GM15510 (cell line): ENCODE data around the gene GPX3.

Source experiments
- POLR2A ChIP-seq: IDR thresholded peaks from 3 replicates; pipeline ENCODE4 v1.6.1; 2011; ENCODE audit warnings: borderline replicate concordance; ENCODE audit not compliant: insufficient read length; ENCODE audit errors: extremely low read depth

The GPX3 gene, protein sequence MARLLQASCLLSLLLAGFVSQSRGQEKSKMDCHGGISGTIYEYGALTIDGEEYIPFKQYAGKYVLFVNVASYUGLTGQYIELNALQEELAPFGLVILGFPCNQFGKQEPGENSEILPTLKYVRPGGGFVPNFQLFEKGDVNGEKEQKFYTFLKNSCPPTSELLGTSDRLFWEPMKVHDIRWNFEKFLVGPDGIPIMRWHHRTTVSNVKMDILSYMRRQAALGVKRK

DNA sequence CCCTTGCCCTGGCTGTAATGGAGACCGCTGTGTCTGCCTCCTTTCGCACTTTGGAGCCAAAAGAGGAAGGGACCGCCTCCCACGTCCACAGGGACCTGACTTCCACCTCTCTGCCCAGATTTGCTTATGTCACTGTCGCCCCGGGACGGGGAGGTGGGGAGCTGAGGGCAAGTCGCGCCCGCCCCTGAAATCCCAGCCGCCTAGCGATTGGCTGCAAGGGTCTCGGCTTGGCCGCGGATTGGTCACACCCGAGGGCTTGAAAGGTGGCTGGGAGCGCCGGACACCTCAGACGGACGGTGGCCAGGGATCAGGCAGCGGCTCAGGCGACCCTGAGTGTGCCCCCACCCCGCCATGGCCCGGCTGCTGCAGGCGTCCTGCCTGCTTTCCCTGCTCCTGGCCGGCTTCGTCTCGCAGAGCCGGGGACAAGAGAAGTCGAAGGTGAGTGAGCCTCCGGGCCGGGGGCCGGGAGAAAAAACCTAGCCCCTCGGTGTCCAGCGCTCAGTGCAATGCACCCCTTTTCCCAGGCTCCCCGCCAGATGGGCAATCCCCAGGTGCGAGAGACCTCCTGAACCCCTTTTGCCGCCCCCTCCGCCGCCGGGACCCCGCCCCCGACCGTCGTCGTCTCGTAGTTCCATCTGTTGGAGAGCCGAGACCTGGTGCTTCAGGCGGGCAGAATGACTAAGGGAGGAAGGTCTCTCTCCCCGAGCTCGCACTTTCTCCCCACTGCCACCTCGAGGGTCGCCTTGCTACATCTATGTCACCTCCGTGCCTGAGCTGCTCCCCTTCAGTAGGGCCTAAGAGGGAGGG, at the start of gene GPX3:
Gene GPX3, plus strand, starts transcription at position 288 of the 807 bp plus-strand sequence. Its CDS starts 64 bp downstream, at position 352.
- no peak for TF ChIP-seq POLR2A

DNA sequence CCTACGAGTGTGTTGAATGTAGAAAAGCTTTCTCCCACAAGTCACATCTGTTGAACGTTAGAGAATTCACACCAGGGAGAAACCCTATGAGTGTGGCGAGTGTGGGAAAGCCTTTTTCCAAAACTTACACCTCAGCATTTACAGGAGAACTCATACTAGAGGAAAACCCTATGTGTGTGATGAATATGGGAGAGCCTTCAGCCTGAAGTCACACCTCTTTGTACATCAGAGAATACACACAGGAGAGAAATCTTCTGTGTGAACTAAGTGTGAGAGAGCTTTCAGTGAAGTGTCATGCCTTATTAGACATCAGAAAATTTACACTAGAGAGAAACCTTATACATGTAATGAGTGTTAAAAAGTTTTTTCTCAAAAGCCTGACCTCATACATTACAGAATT, 41.8 kb upstream of the GPX3 start:
- TF ChIP-seq POLR2A = no peak

DNA sequence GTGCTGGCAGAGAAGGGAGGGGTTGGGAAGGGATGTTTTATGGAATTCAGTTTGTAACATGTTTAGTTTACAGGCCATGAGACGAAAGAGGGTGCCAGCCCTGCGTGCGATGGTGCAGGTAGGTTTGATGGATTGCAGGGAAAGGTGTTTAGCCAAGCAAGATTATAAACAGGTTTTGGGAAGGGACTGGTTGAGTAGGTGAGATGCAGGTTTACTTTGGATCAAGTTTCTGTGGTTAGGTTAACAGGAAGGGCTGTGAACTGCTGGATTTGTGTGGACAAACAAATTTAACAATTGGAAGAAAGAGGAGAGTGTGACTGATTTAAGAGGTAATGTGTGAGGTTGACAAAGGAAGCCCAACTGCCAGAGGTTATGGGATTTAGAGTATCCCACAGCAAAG, 32.6 kb upstream of the GPX3 start:
- no peak for TF ChIP-seq POLR2A

DNA sequence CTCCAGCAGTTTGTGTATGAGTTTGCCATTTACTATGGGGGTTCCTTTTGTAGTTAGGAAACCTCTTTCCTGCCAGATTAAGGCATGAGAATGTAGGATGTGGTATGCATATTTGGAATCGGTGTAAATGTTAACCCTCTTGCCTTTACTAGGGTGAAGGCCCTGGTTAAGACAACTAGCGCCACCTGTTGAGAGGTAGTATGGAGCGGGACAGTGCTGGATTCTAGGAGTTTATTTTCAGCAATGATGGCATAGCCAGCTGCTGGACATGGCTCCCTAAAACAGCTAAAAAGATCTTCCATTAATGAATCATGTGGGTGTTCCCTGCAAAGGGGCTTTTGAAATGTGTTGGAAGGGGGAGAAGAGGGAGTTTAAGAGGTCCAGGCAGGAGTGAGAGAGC, 30.7 kb upstream of the GPX3 start:
- TF ChIP-seq POLR2A = no peak

DNA sequence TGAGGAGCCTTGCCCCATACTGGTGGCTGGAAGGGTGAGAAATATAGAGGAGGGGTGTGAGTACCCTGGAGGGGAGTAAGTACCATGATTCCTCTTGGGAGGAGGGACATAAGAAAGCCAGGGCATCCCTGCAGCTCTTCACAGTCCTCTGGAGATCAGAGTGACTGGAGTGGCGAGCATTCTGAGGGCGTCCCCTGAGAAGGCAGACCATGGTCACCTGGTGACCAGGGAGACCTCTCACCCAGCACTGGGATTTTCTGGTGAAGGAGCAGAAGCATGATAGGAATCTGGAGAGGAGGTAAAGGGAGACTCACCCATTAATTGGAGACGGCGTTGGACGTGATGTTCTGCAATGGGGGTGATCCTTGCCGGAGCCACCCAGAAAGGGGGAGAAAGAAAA, 27.7 kb upstream of the GPX3 start:
- no peak for TF ChIP-seq POLR2A

DNA sequence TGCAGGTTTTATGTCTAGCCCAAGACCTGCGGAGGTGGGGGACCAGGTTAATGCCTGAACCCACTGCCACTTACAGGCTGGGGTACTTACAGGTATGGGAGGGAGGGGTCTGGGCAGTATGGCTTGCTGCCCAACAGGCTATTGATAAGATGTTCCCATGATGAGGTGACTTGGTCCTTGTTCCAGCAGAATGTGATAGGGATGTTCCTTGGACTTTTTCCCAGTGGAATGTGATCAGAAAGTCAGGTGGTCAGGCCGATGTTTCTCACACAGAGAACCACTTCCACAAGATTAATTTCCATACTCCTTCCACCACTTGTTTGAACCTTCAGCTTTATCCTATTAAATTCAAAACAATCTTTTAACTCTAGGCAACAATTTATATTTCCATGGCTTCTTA, 27.0 kb upstream of the GPX3 start:
- no peak for TF ChIP-seq POLR2A

DNA sequence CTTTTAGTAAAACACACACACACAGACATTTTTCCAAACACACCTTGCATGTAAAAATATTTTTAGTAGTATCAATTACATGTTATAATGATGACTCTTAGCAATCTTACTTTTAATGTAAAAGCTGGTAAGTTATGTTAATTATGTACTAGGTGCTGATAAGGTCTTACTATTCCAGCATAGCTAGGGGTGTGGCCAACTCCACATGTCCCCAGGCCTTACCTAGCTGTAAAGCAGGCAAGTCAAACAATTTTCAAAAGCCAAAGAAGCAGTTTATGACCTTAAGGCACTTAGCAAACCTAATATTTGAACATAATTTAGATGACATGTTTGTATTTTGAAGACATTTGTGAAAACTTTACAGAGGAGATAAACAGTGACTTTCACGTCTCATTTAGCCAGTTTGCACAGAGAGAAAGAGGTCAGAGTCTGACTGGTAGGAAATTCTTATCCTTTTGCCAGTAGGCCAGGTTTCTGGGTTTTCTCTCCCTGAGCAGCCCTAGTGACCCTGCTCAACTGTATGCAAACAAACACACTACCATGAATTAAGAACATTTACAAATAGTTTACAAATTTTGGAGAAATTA, 26.5 kb upstream of the GPX3 start:
- TF ChIP-seq POLR2A = no peak

DNA sequence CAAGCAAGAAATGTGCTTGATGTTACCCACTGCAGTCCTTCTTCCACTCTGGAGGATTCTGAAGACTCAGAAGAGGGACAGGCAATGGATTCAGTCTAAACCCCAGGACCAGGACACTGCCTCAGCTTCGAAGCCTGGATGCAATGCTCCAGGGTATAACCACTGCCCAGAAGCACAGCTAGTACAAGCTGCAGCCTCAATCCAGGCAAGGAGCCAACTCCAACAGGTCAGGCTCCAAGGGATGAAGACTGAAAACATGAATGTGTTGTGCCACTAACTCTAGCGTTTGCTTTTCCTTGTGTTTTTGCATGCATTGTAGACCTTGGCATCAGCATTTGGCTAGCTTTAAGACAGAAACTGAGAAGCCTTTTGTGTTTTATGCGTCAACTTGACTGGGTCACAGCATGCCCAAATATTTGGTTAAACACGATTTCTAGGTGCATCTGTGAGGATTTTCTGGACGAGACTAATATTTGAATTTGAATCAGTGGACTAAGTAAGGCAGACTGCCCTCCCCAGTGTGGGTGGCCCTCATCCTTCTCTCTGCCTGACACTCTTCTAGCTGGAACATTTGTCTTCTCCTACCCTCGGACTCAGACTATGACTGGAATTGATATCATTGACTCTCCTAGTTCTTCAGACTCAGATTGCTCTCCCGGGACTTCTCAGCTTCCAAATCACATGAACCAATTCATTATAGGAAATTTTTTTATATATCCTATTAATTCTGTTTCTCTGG, 20.5 kb upstream of the GPX3 start:
- TF ChIP-seq POLR2A = no peak

DNA sequence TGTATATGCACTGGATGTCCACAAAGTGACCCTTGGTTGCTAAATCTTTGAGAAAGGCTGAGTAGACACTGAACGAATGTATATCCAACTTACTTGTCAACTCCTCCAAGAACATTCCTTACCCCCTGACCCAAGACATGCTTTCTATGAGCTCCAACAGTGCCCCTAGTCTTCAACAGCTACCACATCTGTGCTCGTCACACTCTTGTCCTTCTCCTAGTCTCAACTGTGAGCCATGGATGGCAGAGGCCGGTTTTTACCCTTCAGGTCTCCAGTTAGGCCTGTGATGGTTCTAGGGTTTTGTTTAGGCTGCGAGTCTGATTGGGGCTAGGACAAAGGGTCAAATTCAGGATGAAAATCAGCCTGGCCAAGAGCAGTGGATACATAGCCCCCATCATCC, 19.0 kb upstream of the GPX3 start:
- no peak for TF ChIP-seq POLR2A

DNA sequence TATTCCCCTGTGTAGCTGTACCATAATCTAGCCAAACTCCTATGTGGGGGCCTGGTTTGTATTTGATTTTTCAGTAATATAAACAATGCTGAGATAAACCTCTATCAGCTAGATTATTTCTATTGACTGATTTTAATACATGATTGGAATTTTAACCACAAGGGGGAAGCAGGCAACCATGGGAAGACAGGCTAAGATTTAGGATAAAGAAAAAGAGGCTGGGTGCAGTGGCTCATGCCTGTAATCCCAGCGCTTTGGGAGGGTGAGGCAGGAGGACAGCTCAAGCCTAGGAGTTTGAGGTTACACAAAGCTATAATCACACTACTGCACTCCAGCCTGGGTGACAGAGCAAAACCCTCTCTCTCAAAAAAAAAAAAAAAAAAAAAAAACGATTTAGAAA, 18.1 kb upstream of the GPX3 start:
- TF ChIP-seq POLR2A = no peak

DNA sequence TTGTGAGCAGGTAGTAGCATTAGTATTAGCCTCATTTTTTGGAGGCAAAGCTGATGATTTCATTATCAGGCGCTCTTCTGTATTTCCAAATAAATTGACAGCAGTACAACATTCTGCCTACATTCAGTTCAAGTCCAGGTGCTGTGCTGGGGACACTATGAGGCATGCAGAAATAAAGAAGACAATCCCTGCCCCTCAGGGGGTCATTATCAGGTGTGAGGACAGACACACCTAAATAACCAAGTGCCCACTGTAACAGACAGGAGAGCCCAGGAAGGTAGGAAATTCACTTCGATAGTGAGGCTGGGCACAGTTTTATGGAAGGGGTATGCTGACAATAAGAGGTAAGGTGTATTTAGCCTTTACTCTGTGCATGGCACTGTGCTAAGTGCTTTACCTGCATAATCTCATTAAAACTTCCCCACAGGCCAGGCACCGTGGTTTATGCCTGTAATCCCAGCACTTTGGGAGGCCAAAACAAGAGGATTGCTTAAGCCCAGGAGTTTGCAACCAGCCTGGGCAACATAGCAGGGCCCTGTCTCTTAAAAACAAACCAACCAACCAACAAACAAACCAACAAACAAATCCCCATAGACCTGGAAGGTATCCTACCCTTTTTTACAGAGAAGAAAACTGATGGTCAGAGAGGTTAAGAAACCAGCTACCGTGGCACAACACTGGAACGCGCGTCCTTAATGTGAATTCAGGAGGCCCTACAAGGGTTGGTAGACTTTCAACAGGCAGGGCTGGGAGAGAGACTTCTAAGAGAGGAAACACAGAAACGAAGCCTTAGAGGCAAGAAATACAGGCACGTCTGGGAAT, 17.5 kb upstream of the GPX3 start:
- no peak for TF ChIP-seq POLR2A

DNA sequence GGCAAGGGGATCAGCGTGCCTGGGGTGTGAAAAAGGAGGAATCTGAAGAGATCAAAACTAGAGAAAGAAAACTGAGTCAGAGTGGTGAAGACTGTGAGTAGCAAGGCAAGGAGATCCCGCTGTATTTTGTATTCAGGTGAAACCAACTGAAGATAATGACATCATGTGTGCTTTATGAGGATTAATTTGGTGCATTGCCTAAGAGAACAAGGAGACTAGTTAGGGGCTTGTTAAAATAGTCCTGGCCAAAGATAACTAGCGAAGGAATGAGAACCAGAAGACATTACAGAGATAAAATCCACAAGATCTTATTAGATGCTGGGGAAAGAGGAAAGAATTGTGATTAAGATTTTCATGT, 16.9 kb upstream of the GPX3 start:
- TF ChIP-seq POLR2A = no peak

DNA sequence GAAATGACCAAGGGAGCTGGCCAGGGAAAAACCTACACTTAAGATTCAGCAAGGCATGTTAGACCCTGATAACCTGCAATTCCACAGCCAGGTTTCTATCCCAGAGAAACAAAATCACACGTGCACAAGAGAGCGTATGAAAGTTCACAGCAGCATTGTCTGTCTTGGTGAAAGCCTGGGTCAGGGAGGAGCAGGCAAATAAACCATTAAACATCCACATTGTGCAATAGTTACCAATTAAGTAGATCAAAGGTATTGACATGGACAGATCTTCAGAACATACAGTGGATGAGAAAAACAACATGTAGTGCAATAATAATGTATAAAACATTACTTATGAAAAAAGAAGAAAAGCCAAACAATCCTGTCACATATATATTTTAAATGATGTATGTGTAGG, 15.9 kb upstream of the GPX3 start:
- no peak for TF ChIP-seq POLR2A

DNA sequence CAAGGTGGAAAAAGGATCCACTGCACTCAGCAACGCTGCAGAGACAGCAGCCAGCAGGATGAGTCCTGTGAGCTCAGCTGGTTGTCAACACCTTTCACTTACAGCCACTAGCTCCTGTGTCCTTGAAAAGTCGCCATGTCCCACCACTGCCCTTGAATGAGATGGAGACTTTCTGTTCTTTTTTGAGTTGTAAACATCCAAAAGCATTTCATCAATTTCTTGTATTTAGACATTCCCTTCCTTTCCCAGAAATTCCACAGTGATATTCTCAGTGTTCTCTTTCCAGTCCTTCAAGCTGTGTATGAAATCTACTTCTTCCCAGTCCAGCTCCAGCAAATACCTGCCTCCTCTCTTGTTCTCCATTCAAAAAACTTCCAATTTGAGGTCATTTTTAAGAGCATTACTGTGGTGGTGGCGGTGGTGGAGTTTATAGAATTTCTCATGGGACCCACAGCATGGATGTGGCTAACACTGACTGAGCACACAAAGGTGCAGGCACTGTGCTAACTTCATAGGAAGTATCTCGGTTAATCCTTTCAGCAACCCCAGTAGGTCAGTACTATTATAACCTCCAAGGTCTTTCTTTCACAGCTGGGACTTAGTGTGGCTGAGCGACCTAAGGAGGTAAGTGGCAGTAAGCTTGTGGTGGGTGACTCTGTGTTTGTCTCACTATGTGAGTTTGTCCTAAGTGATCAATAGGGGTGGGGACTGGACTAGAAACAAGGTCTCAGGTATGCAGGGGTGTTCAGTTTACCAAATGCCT, 15.0 kb upstream of the GPX3 start:
- no peak for TF ChIP-seq POLR2A
